Parathyroid adenoma (tissue), 2 donors: ENCODE measurements around the gene STEAP4.

Source experiments
- H2AFZ ChIP-seq: fragments of 300-600 bp; sonication (generic); one replicate; pipeline ENCODE4 v1.7.0; 2017; ENCODE audit warnings: antibody characterized with exemption, mild to moderate bottlenecking
- H3K27ac ChIP-seq: fragments of 300-600 bp; sonication (generic); one replicate; pipeline ENCODE4 v1.7.0; 2017
- H3K27me3 ChIP-seq: fragments of 300-600 bp; sonication (generic); one replicate; pipeline ENCODE4 v1.7.0; 2017; ENCODE audit warnings: low read length; ENCODE audit not compliant: control insufficient read depth, insufficient read depth
- H3K36me3 ChIP-seq: fragments of 300-600 bp; sonication (generic); one replicate; pipeline ENCODE4 v1.7.0; 2017; ENCODE audit warnings: low read length; ENCODE audit not compliant: control insufficient read depth, insufficient read depth
- H3K4me1 ChIP-seq: fragments of 300-600 bp; sonication (generic); one replicate; pipeline ENCODE4 v1.7.0; 2017; ENCODE audit warnings: control low read depth
- H3K4me2 ChIP-seq: fragments of 300-600 bp; sonication (generic); one replicate; pipeline ENCODE4 v1.7.0; 2017; ENCODE audit warnings: low read length
- H3K4me3 ChIP-seq: fragments of 300-600 bp; sonication (generic); one replicate; pipeline ENCODE4 v1.7.0; 2017; ENCODE audit warnings: low read depth, low read length
- H3K79me2 ChIP-seq: fragments of 300-600 bp; sonication (generic); one replicate; pipeline ENCODE4 v1.7.0; 2017; ENCODE audit warnings: control low read depth
- H3K9ac ChIP-seq: fragments of 300-600 bp; sonication (generic); one replicate; pipeline ENCODE4 v1.7.0; 2017; ENCODE audit warnings: mild to moderate bottlenecking
- H3K9me3 ChIP-seq: fragments of 300-600 bp; sonication (generic); one replicate; pipeline ENCODE4 v1.7.0; 2017; ENCODE audit warnings: low read length; ENCODE audit not compliant: control insufficient read depth
- TF ChIP-seq, protein P1 (sequence below): fragments of 300-600 bp; sonication (generic); IDR thresholded peaks from one replicate; pipeline ENCODE4 v1.7.0; 2017; ENCODE audit warnings: antibody characterized with exemption, mild to moderate bottlenecking
- donor health status: primary hyperparathyroidism.

Gene STEAP4

GRCh38 chr7:88302486-88302885 is 4.2 kb downstream of the STEAP4 start:
- Histone ChIP-seq H3K36me3 (no peaks in the 10 kb centered on the region), H3K79me2 (no peaks in the 10 kb centered on the region), H3K4me3 (no peak overlapping the region), H2AFZ (no peak overlapping the region), H3K27ac (no peak overlapping the region), H3K9ac (no peak overlapping the region), H3K4me2 (no peak overlapping the region), H3K27me3 (no peaks in the 10 kb centered on the region), H3K9me3 (no peaks in the 10 kb centered on the region), H3K4me1 (no peaks in the 10 kb centered on the region)
- TF ChIP-seq, protein P1, sequence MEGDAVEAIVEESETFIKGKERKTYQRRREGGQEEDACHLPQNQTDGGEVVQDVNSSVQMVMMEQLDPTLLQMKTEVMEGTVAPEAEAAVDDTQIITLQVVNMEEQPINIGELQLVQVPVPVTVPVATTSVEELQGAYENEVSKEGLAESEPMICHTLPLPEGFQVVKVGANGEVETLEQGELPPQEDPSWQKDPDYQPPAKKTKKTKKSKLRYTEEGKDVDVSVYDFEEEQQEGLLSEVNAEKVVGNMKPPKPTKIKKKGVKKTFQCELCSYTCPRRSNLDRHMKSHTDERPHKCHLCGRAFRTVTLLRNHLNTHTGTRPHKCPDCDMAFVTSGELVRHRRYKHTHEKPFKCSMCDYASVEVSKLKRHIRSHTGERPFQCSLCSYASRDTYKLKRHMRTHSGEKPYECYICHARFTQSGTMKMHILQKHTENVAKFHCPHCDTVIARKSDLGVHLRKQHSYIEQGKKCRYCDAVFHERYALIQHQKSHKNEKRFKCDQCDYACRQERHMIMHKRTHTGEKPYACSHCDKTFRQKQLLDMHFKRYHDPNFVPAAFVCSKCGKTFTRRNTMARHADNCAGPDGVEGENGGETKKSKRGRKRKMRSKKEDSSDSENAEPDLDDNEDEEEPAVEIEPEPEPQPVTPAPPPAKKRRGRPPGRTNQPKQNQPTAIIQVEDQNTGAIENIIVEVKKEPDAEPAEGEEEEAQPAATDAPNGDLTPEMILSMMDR, result no peak

GRCh38 chr7:88301924-88302323 is 4.8 kb downstream of the STEAP4 start:
- no peaks in the 10 kb centered on the region for H3K4me1 ChIP-seq
- no peak overlapping the region for H3K4me2 ChIP-seq
- H3K4me3 ChIP-seq, result no peak overlapping the region
- no peaks in the 10 kb centered on the region for H3K79me2 ChIP-seq
- no peak overlapping the region for H3K27ac ChIP-seq
- H3K36me3 ChIP-seq, result no peaks in the 10 kb centered on the region
- H3K9me3 ChIP-seq, result no peaks in the 10 kb centered on the region
- no peaks in the 10 kb centered on the region for H3K27me3 ChIP-seq
- H3K9ac ChIP-seq, result no peak overlapping the region
- TF ChIP-seq, protein P1, result no peak
- H2AFZ ChIP-seq, result no peak overlapping the region

DNA sequence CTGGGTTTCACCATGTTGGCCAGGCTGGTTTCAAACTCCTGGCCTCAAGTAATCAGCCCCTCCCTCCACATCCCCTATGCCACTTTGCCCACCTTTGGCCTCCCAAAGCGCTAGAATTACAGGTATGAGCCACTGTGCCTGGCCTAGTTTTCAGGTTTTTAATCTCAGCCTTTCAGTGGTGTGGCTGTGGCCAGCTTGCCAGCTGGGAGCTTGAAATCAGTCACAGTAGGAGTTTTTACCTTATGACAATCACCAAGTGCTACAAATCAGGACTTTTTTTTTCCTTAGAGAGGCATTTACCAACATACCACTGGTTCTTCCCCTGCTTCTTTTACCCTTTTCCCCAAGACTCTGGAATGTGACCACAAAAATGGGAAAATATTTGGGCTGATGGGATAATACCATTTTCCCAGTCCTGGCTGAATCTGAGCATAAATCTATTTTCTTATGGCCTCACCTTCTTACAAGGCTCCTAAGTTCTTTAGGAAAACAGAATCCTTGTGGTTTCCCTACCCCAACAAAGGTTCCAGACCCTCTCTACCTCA is 6.2 kb downstream of the STEAP4 start:
- Histone ChIP-seq H3K4me1 (no peaks in the 10 kb centered on the region), H3K9ac (no peak overlapping the region), H3K79me2 (no peaks in the 10 kb centered on the region), H3K9me3 (no peaks in the 10 kb centered on the region), H3K27ac (no peak overlapping the region), H3K36me3 (no peaks in the 10 kb centered on the region), H2AFZ (no peak overlapping the region), H3K27me3 (no peaks in the 10 kb centered on the region), H3K4me2 (no peak overlapping the region), H3K4me3 (no peak overlapping the region)
- TF ChIP-seq, protein P1, result no peak

- Histone ChIP-seq H3K4me1 (no peaks in the 10 kb centered on the region), H3K27me3 (no peaks in the 10 kb centered on the region), H3K9ac (no peak overlapping the region), H3K9me3 (no peaks in the 10 kb centered on the region), H3K27ac (no peak overlapping the region), H3K36me3 (no peaks in the 10 kb centered on the region), H2AFZ (no peak overlapping the region), H3K79me2 (no peaks in the 10 kb centered on the region), H3K4me3 (no peak overlapping the region), H3K4me2 (no peak overlapping the region)
- TF ChIP-seq, protein P1, result no peak
Measured at GRCh38 chr7:88299126-88299525, 7.6 kb downstream of the STEAP4 start.

DNA sequence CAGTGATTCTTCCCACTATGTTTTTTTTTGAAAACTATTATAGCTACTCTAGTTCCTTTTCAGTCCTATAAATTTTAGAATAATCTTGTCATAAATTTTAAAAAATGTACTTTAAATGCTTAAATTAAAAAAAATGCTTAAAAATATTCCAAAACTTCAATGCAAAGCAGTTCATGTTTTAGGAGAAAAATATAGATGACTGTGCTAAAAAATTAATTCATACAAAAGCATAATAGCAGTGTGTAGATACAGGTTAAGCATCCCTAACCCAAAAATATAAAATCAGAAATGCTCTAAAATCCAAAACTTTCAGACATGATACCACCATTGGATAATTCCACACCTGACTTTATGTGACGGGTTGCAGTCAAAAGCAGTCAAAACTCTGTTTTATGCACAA is 12.8 kb downstream of the STEAP4 start:
- H3K4me1 ChIP-seq, result no peaks in the 10 kb centered on the region
- no peaks in the 10 kb centered on the region for H3K36me3 ChIP-seq
- H3K9ac ChIP-seq, result no peak overlapping the region
- no peak overlapping the region for H3K4me3 ChIP-seq
- H3K27ac ChIP-seq, result no peak overlapping the region
- H2AFZ ChIP-seq, result no peak overlapping the region
- H3K4me2 ChIP-seq, result no peak overlapping the region
- H3K79me2 ChIP-seq, result no peaks in the 10 kb centered on the region
- H3K9me3 ChIP-seq, result no peaks in the 10 kb centered on the region
- H3K27me3 ChIP-seq, result no peaks in the 10 kb centered on the region
- TF ChIP-seq, protein P1, result no peak
